Measurements from ENCODE around the gene PIK3R5. TPM values are rescaled to one million over a fixed set of nuclear protein-coding genes. Genes with fewer than 3 reads are reported as not detected.

Gene PIK3R5
- polyA plus RNA-seq, 3 donors, result 32.1 to 127 (median 47.5) TPM

DNA sequence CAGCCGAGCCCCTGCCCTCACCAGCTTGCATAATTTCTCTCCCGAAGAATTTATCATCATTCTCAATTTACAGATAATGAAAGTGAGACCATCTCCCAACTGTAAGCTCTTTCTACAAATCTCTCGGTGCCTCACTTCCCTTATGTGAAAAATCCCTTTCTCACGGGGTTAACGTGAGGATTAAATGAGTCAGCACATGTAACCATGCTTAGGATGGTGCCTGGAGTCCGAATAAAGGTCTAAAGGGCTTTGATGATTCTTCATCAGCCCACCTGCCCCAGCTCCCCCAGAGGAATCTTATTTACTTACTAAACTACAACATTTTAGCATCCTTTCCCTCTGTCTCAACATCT, 73.2 kb downstream of the PIK3R5 start:
- H2AFZ ChIP-seq (ENCODE audit: insufficient read depth, low read depth, low read length, poor library complexity, severe bottlenecking), result no peak overlapping the region
- H4K20me1 ChIP-seq (ENCODE audit: insufficient read depth, low read length), result peaks cover 96% of the 10 kb centered on the region
- no peaks in the 10 kb centered on the region for H3K9me3 ChIP-seq (replicated peaks in 1 of 2; ENCODE audit: control insufficient read depth in 1 of 2, insufficient read depth in 1 of 2, low read length in 2 of 2)
- H3K4me1 ChIP-seq (ENCODE audit: control insufficient read depth in 1 of 2, insufficient read depth in 2 of 2, low read length in 2 of 2), result peaks cover 0 to 11% of the 10 kb centered on the region in 2 donors
- no peaks in the 10 kb centered on the region for H3K79me2 ChIP-seq (ENCODE audit: insufficient read depth, low read length)
- peak overlapping the region in 1 of 2 donors; percentile 39 for H3K27ac ChIP-seq (ENCODE audit: low read depth in 1 of 2, low read length in 2 of 2)
- TF ChIP-seq, protein P1, sequence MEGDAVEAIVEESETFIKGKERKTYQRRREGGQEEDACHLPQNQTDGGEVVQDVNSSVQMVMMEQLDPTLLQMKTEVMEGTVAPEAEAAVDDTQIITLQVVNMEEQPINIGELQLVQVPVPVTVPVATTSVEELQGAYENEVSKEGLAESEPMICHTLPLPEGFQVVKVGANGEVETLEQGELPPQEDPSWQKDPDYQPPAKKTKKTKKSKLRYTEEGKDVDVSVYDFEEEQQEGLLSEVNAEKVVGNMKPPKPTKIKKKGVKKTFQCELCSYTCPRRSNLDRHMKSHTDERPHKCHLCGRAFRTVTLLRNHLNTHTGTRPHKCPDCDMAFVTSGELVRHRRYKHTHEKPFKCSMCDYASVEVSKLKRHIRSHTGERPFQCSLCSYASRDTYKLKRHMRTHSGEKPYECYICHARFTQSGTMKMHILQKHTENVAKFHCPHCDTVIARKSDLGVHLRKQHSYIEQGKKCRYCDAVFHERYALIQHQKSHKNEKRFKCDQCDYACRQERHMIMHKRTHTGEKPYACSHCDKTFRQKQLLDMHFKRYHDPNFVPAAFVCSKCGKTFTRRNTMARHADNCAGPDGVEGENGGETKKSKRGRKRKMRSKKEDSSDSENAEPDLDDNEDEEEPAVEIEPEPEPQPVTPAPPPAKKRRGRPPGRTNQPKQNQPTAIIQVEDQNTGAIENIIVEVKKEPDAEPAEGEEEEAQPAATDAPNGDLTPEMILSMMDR (IDR thresholded peaks at IDR 0.05), result no peak
- H3K27me3 ChIP-seq (ENCODE audit: control insufficient read depth in 2 of 2, insufficient read depth in 2 of 2, low read length in 2 of 2), result no peaks in the 10 kb centered on the region
- H3K27ac Mint-ChIP-seq, result peak overlapping the region in 6 of 7 donors; percentile 52 to 78 (median 70)
- H3K4me3 Mint-ChIP-seq, result no peak overlapping the region
- peaks cover 22% of the 10 kb centered on the region for H3K4me1 Mint-ChIP-seq
- no peaks in the 10 kb centered on the region for H3K27me3 Mint-ChIP-seq (ENCODE audit: low read depth in 3 of 3)
- peaks cover 83 to 98% of the 10 kb centered on the region in 2 donors for H3K36me3 ChIP-seq (replicated peaks in 1 of 2; ENCODE audit: control insufficient read depth in 1 of 2, insufficient read depth in 2 of 2, low read length in 2 of 2)
- no peak overlapping the region for H3K4me3 ChIP-seq (replicated peaks in 1 of 3; ENCODE audit: low read depth in 2 of 3, low read length in 3 of 3)
- peaks cover 85 to 99% of the 10 kb centered on the region in 2 donors for H3K36me3 Mint-ChIP-seq
- H3K9ac ChIP-seq (ENCODE audit: insufficient read depth, low read length, poor library complexity, severe bottlenecking), result no peak overlapping the region
- H3K9me3 Mint-ChIP-seq, result peaks cover 0 to 3% (median 0%) of the 10 kb centered on the region in 7 donors
- no peak overlapping the region for H3K4me2 ChIP-seq (replicated peaks; ENCODE audit: extremely low read depth, low read length, poor library complexity, severe bottlenecking)
- 38% methylated on average over 2 of the region's 6 CpGs for WGBS (ENCODE audit: insufficient coverage)
- peak; percentile 34 to 70 (median 37) for DNase-seq
- intact Hi-C loops (cut with micrococcal nuclease), result no loop called here

DNA sequence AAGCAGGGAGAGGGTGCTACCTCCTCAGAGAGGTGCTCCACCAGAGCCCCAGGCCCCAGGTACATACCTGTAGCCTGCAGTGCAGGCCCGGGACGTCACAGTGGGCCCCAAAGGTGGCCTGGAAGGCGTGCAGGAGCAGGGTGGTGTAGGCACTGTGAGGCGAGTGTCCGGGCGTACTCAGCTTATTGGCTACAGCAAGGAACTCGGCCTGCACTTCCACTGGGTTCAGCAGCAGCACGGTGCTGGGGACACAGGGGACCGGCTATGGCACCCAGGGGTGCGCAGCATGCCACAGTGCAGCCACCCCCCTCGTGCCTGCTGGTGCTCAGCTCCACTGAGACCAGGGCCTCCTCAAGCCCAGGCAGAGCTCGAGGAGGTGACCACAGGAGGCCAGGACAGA, 74.8 kb downstream of the PIK3R5 start:
- peak overlapping the region in 1 of 7 donors; percentile 19 for H3K27ac Mint-ChIP-seq
- WGBS (ENCODE audit: insufficient coverage), result 98% methylated on average over 12 of the region's 12 CpGs
- Histone ChIP-seq H3K4me2 (replicated peaks; ENCODE audit: extremely low read depth, low read length, poor library complexity, severe bottlenecking) (no peak overlapping the region), H3K4me3 (replicated peaks in 1 of 3; ENCODE audit: low read depth in 2 of 3, low read length in 3 of 3) (no peak overlapping the region), H4K20me1 (ENCODE audit: insufficient read depth, low read length) (peaks cover 96% of the 10 kb centered on the region), H3K4me1 (ENCODE audit: control insufficient read depth in 1 of 2, insufficient read depth in 2 of 2, low read length in 2 of 2) (peaks cover 0 to 11% of the 10 kb centered on the region in 2 donors), H3K27ac (ENCODE audit: low read depth in 1 of 2, low read length in 2 of 2) (no peak overlapping the region), H3K9me3 (replicated peaks in 1 of 2; ENCODE audit: control insufficient read depth in 1 of 2, insufficient read depth in 1 of 2, low read length in 2 of 2) (peaks cover 0 to 14% of the 10 kb centered on the region in 2 donors), H3K36me3 (replicated peaks in 1 of 2; ENCODE audit: control insufficient read depth in 1 of 2, insufficient read depth in 2 of 2, low read length in 2 of 2) (peaks cover 84 to 97% of the 10 kb centered on the region in 2 donors), H3K79me2 (ENCODE audit: insufficient read depth, low read length) (no peaks in the 10 kb centered on the region), H2AFZ (ENCODE audit: insufficient read depth, low read depth, low read length, poor library complexity, severe bottlenecking) (no peak overlapping the region), H3K27me3 (ENCODE audit: control insufficient read depth in 2 of 2, insufficient read depth in 2 of 2, low read length in 2 of 2) (no peaks in the 10 kb centered on the region), H3K9ac (ENCODE audit: insufficient read depth, low read length, poor library complexity, severe bottlenecking) (no peak overlapping the region)
- intact Hi-C loops (cut with micrococcal nuclease), result no loop called here
- H3K27me3 Mint-ChIP-seq (ENCODE audit: low read depth in 3 of 3), result no peaks in the 10 kb centered on the region
- H3K36me3 Mint-ChIP-seq, result peaks cover 84 to 98% of the 10 kb centered on the region in 2 donors
- no peak for DNase-seq
- peaks cover 0 to 12% (median 5%) of the 10 kb centered on the region in 7 donors for H3K9me3 Mint-ChIP-seq
- no peak overlapping the region for H3K4me3 Mint-ChIP-seq
- H3K4me1 Mint-ChIP-seq, result peaks cover 20% of the 10 kb centered on the region
- TF ChIP-seq, protein P1 (IDR thresholded peaks at IDR 0.05), result no peak
